ENCODE results near the gene PLCH1.

The PLCH1 gene

DNA sequence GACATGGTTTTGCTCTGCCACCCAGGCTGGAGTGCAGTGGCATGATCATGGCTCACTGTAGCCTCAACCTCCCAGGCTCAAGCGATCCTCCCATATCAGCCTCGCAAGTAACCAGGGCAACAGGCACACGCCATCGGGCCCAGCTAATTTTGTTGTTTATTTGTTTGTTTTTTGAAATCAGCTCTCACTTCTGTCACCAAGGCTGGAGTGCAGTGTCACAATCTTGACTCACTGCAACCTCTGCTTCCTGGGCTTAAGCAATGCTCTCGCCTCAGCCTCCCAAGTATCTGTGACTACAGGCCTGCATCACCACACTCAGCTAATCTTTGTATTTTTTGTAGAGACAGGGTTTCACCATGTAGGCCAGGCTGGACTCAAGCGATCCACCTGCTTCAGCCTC is 26.3 kb upstream of the PLCH1 start:
- TF ChIP-seq POLR2AphosphoS5 (IDR thresholded peaks at IDR 0.05; ENCODE audit: low read depth, low read length), result no peak
- TF ChIP-seq, protein P1, sequence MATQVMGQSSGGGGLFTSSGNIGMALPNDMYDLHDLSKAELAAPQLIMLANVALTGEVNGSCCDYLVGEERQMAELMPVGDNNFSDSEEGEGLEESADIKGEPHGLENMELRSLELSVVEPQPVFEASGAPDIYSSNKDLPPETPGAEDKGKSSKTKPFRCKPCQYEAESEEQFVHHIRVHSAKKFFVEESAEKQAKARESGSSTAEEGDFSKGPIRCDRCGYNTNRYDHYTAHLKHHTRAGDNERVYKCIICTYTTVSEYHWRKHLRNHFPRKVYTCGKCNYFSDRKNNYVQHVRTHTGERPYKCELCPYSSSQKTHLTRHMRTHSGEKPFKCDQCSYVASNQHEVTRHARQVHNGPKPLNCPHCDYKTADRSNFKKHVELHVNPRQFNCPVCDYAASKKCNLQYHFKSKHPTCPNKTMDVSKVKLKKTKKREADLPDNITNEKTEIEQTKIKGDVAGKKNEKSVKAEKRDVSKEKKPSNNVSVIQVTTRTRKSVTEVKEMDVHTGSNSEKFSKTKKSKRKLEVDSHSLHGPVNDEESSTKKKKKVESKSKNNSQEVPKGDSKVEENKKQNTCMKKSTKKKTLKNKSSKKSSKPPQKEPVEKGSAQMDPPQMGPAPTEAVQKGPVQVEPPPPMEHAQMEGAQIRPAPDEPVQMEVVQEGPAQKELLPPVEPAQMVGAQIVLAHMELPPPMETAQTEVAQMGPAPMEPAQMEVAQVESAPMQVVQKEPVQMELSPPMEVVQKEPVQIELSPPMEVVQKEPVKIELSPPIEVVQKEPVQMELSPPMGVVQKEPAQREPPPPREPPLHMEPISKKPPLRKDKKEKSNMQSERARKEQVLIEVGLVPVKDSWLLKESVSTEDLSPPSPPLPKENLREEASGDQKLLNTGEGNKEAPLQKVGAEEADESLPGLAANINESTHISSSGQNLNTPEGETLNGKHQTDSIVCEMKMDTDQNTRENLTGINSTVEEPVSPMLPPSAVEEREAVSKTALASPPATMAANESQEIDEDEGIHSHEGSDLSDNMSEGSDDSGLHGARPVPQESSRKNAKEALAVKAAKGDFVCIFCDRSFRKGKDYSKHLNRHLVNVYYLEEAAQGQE (IDR thresholded peaks at IDR 0.05; ENCODE audit: insufficient read depth in 1 of 2, low read depth in 2 of 2, low read length in 2 of 2), result no peak
- no peak for TF ChIP-seq FOXP2 (optimal IDR thresholded peaks at IDR 0.05; ENCODE audit: borderline replicate concordance, extremely low read depth, extremely low read length, insufficient read depth)
- TF ChIP-seq SIN3A (IDR thresholded peaks at IDR 0.05; ENCODE audit: borderline replicate concordance, insufficient read depth, low read length), result no peak
- no peak for TF ChIP-seq TAF1 (IDR thresholded peaks at IDR 0.05; ENCODE audit: borderline replicate concordance, insufficient read depth, low read length)

DNA sequence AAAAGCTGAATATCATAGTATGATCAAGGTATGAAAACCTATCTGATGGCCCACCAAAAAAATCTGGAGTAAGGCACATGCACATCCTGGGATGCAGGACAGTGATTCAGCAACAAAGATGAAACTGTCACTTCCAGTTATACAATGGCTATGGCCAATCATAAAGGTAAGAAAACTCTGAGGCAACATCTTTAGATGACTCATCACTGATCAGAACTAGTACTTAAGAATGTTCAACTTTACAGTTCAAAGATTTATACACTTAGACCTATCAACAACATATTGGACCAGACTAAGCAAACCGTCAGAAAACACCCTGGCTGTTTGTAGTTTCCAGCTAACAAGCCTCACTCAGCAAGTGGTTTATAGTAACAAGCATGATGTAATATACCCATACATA is 21.3 kb upstream of the PLCH1 start:
- no peak for TF ChIP-seq SIN3A (IDR thresholded peaks at IDR 0.05; ENCODE audit: borderline replicate concordance, insufficient read depth, low read length)
- TF ChIP-seq, protein P1 (IDR thresholded peaks at IDR 0.05; ENCODE audit: insufficient read depth in 1 of 2, low read depth in 2 of 2, low read length in 2 of 2), result no peak
- TF ChIP-seq POLR2AphosphoS5 (IDR thresholded peaks at IDR 0.05; ENCODE audit: low read depth, low read length), result no peak
- TF ChIP-seq TAF1 (IDR thresholded peaks at IDR 0.05; ENCODE audit: borderline replicate concordance, insufficient read depth, low read length), result no peak
- no peak for TF ChIP-seq FOXP2 (optimal IDR thresholded peaks at IDR 0.05; ENCODE audit: borderline replicate concordance, extremely low read depth, extremely low read length, insufficient read depth)

DNA sequence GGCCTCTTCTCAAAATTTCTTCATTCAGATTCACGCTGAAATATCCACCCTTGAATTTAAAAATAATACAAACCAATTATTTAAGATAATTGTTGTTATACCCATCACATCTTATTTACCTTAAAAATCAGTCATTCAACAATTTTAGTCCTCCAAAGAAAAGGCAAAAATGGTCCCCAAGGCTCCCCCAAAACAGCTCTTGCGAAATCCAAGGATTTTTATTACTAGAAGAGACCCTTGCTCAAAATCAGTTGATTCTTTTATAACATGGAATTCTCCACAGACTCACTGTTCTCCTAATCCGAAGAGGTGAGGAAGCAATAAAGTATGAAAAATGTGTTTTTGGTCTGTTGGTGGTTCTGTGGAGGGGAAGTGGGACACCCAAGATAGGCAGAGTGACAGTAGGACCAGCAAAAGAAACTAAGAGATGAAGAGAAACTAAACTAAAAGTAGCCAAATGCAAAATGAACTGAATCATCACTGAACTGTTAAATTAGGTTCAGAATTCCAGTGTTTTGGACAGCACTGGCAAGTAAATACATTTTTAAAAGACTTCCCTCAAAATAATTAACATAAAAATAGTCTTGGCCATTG is 19.1 kb upstream of the PLCH1 start:
- TF ChIP-seq POLR2AphosphoS5 (IDR thresholded peaks at IDR 0.05; ENCODE audit: low read depth, low read length), result no peak
- no peak for TF ChIP-seq TAF1 (IDR thresholded peaks at IDR 0.05; ENCODE audit: borderline replicate concordance, insufficient read depth, low read length)
- TF ChIP-seq, protein P1 (IDR thresholded peaks at IDR 0.05; ENCODE audit: insufficient read depth in 1 of 2, low read depth in 2 of 2, low read length in 2 of 2), result no peak
- no peak for TF ChIP-seq FOXP2 (optimal IDR thresholded peaks at IDR 0.05; ENCODE audit: borderline replicate concordance, extremely low read depth, extremely low read length, insufficient read depth)
- no peak for TF ChIP-seq SIN3A (IDR thresholded peaks at IDR 0.05; ENCODE audit: borderline replicate concordance, insufficient read depth, low read length)

DNA sequence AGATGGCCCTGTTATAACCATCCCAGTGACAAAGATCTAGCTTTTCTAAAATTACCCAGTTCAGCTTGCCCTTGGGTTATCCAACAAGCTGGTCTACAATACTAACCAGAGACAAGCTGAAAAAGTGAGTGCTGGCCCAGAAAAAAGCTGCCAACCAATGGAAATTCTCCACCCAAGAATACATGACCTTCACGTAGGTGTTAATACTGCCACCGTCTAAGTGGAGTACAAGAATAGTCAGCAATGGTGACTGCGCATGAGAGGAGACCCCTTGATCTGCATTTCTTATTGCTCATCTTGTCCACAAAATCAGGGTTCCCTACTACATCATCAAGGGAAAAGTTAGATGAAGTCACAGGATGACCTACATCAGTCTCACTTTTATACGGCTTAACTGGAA is 15.8 kb upstream of the PLCH1 start:
- TF ChIP-seq, protein P1 (IDR thresholded peaks at IDR 0.05; ENCODE audit: insufficient read depth in 1 of 2, low read depth in 2 of 2, low read length in 2 of 2), result no peak
- no peak for TF ChIP-seq TAF1 (IDR thresholded peaks at IDR 0.05; ENCODE audit: borderline replicate concordance, insufficient read depth, low read length)
- no peak for TF ChIP-seq SIN3A (IDR thresholded peaks at IDR 0.05; ENCODE audit: borderline replicate concordance, insufficient read depth, low read length)
- no peak for TF ChIP-seq POLR2AphosphoS5 (IDR thresholded peaks at IDR 0.05; ENCODE audit: low read depth, low read length)
- TF ChIP-seq FOXP2 (optimal IDR thresholded peaks at IDR 0.05; ENCODE audit: borderline replicate concordance, extremely low read depth, extremely low read length, insufficient read depth), result no peak
